Activated CD8-positive, alpha-beta memory T cell treated with anti-CD3 and anti-CD28 coated beads for 4 hours (primary cell): ENCODE data around the gene RC3H2.

ENCODE experiments used
- DNase-seq, 2 donors: peaks; one replicate each; pipeline ENCODE4 v3.0.0-alpha.2; 2020; ENCODE audit warnings: low read depth in 2 of 2

RC3H2 gene

DNA sequence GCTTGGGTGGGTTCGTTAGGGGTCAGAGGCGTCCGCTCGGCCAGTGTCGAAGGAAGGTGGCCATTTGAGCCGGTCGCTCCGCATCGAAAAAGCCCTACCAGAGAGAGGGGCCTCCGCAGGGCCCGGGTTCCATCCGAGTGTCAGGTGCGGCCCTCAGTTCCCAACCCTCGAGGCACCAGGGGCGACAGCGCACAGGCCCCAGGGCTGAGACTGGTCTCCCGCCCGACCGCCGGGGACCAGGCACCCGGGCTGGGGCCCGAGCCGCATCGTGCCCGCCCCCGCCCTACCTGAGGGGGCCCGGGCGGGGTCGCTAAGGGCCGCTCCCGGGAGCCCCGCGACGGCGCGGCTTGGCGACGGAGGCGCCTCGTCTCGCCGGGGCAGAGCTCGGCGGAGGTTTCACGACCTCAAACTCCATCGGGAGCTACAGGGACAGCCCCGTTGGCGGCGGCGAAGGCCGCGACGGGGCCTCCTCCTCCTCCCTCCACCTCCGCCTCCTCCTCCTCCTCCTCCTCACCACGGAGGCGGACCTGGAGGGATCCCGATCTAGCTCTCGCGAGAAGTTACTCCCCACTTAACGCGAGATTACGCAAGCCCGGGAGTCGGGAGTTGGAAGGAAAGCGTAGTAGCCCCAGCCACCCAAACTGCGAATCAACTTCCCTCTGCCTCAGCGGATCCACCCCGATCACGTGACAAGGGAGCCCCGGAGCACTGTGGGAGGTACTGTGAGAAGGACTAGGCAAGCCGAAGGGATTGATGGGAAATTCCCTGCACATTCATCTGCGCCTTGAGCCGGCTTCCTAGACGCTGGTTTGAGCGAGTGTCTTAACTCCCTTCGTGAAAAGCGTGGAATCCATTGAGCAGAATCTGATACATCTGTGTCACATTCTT lies at the start of gene RC3H2:
Gene RC3H2, minus strand, starts transcription at position 537 of the 888 bp plus-strand sequence. CDS start 7,850 bp downstream, outside the sequence.
- peak; percentile 90 to 96 for DNase-seq

DNA sequence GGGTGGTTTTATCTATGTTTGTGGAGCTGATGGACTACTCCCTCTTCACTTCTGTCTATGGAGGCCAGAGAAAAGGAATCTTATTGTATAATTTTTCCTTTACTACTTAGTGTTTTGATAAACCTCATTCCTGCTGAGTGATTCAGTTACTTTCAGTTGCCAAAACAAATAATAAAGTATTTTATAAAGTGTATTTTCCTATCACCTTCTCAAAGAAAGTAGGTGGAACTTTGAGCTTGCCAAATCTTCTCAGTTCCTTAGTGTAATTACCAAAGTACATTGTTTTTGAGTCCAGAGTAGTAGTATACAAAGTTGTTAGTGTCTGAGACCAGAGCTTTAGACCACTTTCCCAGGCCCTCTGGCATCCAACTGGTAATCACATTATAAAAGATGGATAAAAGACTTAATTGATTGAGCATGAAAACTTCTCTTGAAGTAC lies 49.1 kb upstream of the RC3H2 start:
- DNase-seq: no peak

- DNase-seq: no peak
Measured at GRCh38 chr9:122951056-122951455, 45.9 kb upstream of the RC3H2 start.

DNA sequence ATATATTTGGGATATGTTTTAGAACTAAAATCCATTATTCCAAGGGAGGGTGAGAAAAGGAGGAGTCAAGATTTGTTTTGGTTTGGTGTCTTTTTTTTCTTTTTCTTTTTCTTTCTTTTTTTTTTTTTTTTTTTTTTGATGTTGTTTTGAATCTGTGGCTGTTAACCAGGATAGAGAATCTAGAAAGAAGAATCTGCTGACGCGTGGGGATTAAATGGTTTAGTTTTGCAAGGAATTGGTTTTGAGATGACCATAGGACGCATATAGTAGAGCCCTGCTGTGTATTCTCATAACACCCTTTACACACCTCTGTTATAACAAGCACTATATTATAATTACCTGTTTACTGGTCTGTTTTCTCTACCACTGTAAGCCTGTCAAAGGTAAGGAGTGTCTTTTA lies 45.1 kb upstream of the RC3H2 start:
- no peak for DNase-seq

- DNase-seq: no peak
Measured at GRCh38 chr9:122949696-122950095, 44.5 kb upstream of the RC3H2 start.

GRCh38 chr9:122948313-122948712 lies 43.2 kb upstream of the RC3H2 start:
- no peak for DNase-seq

- no peak for DNase-seq
Measured at GRCh38 chr9:122946461-122947005, 41.4 kb upstream of the RC3H2 start.

GRCh38 chr9:122944960-122945888 lies 40.1 kb upstream of the RC3H2 start:
- DNase-seq: no peak

DNA sequence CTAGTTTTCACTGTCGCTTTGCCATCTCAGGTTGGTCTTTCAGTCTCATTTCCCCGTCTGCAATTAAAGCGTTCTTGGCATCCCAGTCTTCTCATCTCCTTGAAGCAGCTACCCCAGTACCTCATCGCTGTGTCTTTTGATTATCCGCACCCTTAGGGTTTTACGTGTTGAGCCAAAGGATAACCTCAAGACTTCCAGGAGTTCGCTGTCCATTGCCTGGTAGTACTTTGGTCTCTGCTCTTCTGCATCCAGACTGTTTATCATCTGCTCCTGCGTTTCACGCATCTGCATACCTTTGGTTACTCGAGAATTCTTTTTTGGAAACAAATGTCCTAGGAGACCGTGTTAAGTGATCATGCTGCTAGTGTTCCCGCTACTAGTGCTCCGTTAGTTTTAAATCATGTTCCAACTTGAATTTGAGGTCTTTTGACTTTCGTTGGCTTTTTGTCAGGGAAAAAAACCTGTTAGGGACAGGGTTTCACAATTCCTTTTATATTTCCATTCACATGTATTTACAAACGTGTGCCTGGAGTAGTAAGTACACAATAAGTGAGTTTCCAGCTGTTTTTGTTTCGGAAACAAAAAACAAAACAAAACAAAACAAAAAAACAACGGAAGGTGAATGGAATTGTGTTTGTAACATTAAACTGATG lies 36.5 kb upstream of the RC3H2 start:
- DNase-seq: no peak

DNA sequence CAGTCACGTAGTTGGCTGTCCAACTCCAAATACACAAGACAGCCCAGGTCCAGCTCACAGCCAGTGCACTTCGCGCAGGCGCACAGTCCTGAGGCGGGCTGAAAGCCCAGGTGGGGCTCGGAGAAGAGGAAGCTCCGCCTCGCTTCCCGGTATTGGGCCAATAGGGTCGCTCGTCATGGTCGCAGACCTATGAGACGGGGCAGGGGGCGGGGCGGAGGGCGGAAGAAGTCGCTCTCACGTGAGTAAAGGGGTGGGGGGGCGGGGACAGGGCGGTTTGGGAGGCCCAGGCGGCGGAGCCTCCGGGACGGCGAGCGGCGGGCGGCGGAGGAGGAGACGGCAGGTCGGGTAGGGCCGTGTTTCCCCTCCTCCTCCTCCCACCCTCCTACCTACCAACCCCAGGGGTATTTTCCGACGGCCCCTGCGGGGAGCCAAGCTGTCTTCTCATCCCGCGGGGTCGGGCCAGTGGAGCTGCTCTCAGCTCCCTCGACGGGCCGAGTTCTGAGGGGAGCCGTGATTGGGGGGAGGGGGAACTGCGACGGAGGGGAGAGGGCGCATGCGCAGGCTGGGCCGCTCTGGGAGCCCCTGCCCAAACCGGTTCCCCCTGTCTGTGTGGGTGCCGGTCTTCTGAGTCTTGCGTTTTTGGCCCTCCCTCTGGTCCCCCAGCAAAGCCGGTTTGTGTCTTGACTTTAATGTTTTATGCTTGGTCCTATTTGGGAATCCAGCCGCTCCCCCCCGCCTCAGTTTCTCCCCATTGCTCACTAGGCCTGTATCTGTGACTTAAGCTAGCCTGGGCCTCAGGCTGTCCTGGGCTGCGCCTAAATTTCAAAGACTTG lies 35.8 kb upstream of the RC3H2 start, which contains the start of gene RABGAP1:
Gene RABGAP1, plus strand, starts transcription at position 272 of the 833 bp plus-strand sequence. CDS start 16,040 bp downstream, outside the sequence.
- peak; percentile 97 to 98 for DNase-seq

GRCh38 chr9:122940454-122940748 lies 35.2 kb upstream of the RC3H2 start:
- no peak for DNase-seq

DNA sequence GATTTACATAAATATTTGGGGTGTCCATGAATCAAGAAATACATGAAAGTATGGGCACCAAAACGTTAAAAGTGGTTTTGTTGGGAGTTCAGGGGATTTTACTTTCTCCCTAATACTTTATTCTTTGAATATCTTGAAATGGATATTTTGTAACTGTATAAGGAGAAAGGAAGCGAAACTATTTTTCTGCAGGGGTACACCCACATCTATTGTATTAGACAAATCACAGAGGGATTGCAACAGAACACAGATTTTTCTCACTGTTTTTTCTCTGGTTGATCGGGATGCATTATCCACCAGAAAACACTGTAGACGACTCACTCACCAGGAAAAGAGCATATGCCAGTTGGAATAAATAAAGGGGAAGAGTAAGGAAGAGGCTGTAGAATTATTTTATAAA lies 34.4 kb upstream of the RC3H2 start:
- DNase-seq: no peak

DNA sequence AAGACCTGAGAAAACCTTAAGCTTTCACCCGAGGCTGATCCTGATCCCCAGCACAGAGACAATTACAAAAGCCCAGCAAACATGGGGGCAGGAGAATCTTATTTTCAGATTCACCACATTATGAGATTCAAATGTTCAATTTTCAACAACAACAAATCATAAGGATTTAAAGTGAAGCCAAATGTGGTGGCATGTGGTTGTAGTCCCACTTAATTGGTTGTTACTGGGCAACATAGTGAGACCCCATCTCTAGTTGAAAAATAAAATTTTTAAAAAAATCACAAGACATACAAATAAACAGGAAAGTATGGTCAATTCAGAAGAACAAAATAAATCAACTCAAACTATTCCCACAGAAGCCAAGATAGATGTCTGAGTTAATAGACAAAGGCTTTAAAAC lies 31.7 kb upstream of the RC3H2 start:
- no peak for DNase-seq

DNA sequence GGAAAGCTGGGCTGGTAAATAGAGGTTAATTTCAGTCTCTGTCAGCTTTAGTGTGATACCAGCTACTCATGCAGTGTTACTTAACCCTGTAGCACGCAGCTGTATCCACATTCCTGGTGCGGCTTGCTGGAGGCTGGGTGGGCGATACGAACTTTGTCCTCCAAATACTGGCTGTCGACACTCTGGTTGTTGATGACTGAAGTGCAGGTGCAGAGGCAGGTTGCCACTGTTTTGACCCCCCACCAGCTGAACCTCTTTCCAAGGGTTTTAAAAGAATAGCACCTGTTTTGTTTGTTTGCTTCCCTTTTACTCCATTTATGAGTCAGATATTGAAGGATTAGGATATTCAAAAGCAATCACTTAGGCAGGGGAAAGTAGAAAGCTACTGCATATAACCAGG lies 31.3 kb upstream of the RC3H2 start:
- no peak for DNase-seq

DNA sequence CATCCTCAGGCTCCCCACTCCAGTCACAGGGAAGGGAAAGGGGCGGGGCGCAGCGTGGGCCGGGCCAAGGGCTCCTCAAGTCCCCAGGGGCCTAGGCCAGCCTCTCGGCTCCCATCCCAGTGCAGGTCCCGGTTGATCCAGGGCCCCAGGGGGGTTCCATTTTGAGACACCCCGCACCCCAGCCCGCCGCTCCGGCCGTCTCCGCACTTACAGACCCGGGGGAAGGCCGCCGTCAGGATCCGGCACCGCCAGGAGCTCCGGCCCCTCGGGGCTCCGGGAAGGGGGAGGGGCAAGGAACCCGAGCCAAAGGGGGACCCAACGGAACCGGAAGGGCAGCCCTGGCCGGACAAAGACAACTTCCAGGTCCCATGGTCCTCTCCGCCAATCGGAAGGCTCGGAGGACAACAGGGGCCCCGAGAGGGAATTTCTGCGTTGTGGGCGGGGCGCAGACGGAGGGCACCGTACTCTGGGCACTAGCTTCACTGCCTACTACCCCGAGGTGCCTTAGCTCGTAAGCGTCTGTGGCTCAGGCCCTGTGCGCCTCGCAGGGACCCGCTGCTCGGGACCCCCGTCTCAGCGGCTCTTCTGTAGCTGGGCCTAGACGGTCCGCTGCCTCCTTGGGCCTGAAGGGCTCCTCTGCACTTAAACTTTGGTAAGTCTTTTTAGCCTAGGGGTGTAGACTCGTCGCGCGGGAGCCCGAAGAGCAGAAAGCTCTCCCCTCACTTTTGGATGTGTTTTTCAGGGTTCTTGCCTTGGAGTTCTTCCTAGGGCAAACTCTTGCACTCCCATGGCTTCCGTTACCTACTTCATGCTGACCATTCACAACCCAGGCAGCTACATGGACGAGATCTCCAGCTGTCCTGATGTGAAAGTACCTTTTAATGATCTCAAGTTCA lies 26.3 kb upstream of the RC3H2 start, which contains the start of gene ZBTB26:
Gene ZBTB26, minus strand, starts transcription at position 287 of the 896 bp plus-strand sequence. CDS start 11,578 bp downstream, outside the sequence.
- peak; percentile 74 to 76 for DNase-seq

- DNase-seq: no peak
Measured at GRCh38 chr9:122930541-122931225, 25.5 kb upstream of the RC3H2 start.

GRCh38 chr9:122929796-122930354 lies 24.7 kb upstream of the RC3H2 start:
- no peak for DNase-seq

- DNase-seq: no peak
Measured at GRCh38 chr9:122923947-122924346, 18.8 kb upstream of the RC3H2 start.

DNA sequence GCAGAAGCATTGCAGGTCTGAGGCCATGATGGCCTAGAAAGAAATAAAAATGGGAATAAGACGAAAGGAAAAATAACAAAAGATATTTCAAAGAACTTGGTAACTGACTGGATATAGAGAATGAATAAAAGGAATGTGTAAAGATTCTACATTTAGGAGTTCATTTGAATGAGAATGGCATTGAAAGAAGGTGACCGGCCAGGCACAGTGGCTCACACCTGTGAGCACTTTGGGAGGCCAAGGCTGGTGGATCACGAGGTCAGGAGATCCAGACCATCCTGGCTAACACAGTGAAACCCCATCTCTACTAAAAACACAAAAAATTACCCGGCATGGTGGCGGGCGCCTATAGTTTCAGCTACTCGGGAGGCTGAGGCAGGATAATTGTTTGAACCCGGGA lies 17.6 kb upstream of the RC3H2 start:
- no peak for DNase-seq
